NCI-H1048 (cell line): ENCODE data around the gene RIMS3.

Experiments used
- DNase-seq: peaks from one replicate; lab custom pipeline; 2025; lab: John Stamatoyannopoulos, UW

The RIMS3 gene

DNA sequence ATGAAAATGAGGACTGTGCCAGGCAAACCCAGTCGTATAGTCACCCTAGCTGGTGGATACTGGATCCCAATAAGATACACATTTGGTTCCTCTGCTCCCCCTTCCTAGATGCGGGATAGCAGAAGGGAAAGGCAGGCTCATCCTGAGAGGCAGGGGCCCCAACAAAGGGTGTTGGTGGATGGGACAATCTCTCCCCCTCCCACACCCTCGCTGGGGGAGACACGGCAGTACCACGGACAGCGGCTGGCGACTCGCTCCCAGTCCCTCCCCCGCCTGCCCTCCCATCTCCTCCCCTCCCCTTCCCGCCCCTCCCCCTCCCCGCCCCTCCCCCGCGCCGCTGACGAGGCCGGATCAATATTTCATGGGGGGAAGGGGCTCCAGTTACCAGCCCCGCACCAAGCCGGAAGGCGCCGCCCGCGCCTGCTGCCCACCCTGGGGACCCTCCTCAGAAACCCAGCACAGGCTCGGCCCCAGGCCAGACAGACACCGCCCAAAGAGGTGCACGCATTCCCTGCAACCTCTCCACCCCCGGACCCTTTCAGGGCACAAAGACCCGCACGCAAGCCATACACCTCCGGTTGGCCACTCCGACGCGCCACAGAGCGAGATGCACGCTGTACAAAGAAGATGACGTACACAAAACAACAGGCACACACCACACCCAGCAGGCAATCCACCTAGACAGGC lies 11.5 kb downstream of the RIMS3 start:
- DNase-seq: no peak

DNA sequence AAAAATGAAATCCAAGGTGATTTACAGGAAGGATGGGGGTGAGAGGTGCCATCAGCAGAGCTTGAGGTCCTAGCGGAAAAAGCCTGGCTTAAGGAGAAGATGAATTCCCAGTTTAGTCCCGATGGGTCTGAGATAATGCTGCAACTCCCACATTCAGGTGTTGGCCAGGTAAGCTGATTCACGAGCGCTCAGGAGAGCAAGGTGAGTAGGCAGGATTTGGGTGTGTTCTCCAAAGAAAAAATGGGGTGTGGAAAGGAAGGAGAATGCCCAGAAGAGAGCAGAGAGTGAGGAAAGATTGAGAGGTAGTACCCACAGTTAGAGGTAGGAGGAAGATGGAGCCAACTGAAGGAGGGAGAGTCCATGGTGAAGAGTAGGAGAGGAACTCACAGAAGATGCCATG lies 12.5 kb downstream of the RIMS3 start:
- DNase-seq: no peak

DNA sequence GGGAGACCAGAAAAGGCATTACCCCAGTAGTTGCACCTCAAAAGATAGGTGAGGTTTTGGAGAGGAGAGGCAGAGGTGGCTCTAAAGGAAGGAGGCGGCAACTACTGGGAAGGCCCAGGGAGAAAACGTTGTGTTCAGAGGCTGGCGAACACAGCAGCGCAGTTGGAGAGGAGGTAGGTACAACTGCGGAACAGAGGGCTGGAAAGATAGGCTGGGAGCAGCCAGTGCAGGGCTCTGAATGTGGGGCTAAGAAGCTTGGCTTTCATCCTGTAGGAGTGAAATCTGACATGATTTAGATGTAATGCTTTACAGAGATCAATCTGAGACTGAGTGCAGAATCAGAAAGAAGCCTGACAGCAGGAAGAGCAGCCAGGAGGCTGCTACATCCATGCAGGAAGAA lies 13.0 kb downstream of the RIMS3 start:
- DNase-seq: no peak

GRCh38 chr1:40651138-40651857 lies 14.2 kb downstream of the RIMS3 start:
- no peak for DNase-seq

DNA sequence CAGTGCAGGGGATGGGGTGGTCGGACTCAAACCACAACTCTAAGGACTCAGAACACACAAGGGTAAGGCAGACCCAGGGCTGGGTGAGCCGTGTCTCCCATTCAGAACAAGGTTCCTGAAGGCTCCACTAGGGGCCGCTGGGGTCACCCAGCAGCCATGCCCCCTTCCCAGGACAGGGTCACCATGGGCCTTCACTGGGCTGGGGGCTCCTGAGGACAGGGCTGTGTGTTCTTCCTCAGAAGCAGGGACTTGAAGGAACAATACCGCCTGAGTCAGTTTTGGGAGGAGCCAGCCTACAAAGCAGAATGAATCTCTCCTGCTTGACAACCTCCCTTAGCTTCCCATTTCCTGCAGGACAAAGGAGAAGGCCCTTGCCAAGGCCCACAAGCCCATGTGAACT lies 15.4 kb downstream of the RIMS3 start:
- DNase-seq: no peak

DNA sequence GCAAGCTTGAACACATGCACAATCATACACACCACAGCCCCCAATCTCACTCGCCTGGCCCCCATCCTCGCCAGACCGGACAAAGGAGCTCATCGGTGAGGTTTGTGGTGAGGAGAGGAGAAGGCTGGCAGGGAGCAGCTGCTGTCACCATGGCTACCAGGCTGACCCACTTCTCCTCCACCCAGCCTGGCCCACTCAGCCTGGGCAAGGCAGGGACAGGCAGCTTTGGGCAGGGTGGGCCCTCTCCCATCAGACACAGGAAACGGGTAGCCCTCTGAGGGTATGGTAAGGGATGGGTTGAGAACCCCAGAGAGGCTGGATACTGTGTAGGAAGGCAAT lies 15.9 kb downstream of the RIMS3 start:
- no peak for DNase-seq

DNA sequence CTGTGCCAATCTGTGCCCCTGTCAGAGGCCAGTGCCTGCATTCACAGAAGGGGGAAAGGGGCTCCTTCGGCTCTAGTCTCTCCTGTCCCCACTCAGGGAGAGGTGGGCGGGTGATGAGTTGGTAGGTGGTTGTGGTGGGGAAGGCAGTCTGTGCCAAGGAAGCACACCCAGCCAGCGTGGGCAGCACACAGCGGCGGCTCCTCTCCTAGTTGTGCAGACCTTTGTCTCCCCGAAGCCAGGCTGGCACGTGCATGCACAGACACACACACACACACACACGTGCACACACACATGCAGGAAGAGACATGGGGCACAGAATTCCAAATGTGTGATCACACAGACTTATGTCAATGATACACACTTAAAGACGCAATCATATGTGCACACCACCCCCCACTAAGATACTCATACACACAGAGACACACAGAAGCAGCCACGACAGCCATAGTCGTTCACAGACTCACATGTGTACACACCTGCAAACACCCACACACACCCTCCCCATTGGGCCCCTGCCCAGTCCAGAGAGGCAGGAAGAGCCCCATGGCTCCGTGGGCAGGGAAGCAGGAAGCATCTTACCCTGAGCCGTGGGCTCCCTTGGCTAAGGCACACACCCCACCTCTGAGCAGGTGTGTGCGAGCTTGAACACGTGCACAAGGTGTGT lies 16.4 kb downstream of the RIMS3 start:
- no peak for DNase-seq

- DNase-seq: no peak
Measured at GRCh38 chr1:40648200-40648599, 17.3 kb downstream of the RIMS3 start.

GRCh38 chr1:40646315-40646714 lies 19.2 kb downstream of the RIMS3 start:
- DNase-seq: no peak

DNA sequence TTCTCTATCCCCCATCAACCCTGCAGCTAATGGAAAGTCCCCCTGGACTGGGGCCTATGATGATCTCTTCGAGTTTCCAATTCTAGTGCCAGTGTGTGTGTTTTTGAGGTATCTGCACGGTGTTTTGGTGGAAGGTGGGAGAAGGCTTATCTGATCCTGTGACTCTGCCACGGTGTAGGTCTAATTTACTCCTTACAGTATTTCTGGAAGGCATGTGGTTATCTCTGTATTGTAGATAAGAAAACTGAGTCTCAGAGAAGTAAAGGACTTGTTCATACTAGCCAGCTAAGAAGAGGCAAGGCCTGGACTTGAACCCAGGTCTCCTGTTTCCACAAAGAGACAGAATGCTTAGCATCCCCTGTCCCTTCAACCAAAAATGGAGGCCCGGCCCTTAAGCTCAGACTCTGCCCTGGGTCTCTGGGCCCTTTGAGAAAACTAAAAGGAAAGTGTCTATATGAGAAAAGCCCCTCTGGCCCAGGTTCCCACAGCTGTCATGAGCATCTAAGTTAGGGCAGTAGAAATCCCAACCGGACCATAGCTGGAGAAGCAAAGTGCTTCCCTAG lies 20.3 kb downstream of the RIMS3 start:
- no peak for DNase-seq

- no peak for DNase-seq
Measured at GRCh38 chr1:40641601-40642242, 23.8 kb downstream of the RIMS3 start.

- DNase-seq: no peak
Measured at GRCh38 chr1:40640314-40641076, 25.0 kb downstream of the RIMS3 start.

DNA sequence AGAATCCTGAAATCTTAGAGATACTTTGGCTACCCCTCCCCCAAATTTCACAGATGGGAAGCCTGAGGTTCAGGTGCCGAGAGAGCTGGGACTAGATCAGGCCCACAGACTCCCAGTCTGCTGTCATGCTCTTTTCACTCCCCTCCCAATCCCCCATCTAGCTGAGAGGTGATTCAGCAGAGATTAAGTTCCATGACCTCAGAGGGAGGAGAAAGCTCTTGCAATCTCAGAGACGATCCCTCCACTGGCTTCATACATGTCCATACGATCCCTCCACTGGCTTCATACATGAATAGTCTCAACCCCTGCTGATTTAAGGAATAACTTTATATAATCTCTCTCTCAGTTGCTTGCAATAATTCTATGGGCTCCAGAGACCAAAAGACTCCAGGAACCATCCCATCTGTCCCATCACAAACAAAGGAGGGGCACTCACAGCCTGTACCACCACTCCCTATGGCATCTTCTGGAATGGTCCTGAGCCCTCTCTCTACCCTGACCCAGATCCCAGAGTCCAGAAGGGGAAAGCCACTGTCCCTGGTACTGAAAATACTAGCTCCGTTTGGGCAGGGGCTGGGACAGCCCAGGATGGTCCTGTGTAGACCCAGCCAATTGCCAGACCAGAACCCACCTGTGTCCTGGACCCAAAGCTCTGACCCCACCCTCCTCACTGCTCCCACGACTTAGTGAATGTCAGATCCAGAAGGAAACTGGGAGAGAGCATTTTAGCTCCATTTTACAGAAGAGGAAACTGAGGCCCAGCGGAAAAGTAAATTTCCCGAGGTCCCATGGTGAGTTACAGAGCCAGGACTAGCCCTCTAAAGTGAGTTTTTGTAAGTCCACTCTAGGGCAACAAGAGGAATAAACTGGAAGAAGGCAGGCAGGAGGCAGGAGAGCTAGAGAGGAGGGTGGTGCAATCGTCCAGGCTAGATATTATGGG lies 27.1 kb downstream of the RIMS3 start:
- no peak for DNase-seq

- DNase-seq: no peak
Measured at GRCh38 chr1:40637470-40638007, 27.9 kb downstream of the RIMS3 start.

- no peak for DNase-seq
Measured at GRCh38 chr1:40636777-40637176, 28.7 kb downstream of the RIMS3 start.

GRCh38 chr1:40635763-40636500 lies 29.6 kb downstream of the RIMS3 start:
- DNase-seq: no peak

DNA sequence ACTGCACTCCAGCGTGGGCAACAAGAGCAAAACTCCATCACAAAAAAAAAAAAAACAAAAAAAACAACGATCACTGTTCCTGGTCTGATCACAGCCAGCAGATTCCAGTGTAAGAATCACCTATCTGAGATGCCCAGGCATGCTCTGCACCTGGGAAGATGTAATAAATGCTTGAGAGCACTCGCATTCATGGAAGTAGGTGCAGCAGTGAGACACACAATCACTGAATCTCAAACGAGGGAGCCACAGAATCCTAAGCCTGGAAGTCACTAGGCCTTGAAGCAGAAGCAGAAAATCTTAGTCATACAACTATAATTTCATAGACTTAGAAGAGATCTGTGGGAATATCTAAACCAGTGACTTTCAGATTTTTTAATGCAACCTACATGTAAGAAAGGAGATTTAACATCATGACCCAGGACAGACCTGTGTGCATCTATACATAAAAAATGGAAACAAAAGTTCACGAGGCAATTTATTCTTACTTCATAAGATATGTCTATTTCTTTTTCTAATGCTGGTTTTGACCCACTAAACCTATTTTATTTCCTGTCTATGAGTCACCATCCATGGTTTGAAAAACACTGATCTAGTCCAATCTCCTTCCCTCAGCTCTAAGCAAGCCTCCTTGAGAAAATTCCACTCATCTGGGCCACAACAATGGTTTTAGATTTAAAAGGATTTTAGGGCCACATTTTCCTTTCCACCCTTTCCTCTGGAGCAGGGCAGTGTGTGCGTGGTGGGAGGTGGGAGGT lies 30.4 kb downstream of the RIMS3 start:
- DNase-seq: no peak

- no peak for DNase-seq
Measured at GRCh38 chr1:40633931-40634376, 31.5 kb downstream of the RIMS3 start.

DNA sequence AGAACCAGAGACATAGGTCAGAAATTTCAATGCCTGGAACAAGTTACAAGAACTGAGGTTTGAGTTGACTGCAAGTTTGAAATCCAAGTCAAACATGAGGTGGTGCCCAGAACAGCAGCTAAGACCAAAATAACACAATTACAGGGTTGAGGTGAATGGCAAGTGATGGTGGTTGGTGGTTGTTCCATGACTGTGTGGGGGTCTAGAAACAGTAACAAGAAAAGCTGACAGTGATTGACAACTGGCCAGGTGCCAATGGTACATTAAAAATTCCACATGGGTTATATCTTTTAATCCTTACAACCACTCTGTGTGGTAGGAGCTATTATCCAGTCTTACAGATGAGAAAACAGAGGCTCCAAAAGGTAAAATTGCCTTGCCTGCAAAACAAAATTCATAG lies 32.0 kb downstream of the RIMS3 start:
- DNase-seq: no peak
